ENCODE measurements around the gene UNK. TPM values are rescaled to one million over a fixed set of nuclear protein-coding genes. Genes with fewer than 3 reads are reported as not detected.

UNK gene
- total RNA-seq, 4 donors from 2014 or later = 19.4 to 38.9 (median 24.3) TPM

DNA sequence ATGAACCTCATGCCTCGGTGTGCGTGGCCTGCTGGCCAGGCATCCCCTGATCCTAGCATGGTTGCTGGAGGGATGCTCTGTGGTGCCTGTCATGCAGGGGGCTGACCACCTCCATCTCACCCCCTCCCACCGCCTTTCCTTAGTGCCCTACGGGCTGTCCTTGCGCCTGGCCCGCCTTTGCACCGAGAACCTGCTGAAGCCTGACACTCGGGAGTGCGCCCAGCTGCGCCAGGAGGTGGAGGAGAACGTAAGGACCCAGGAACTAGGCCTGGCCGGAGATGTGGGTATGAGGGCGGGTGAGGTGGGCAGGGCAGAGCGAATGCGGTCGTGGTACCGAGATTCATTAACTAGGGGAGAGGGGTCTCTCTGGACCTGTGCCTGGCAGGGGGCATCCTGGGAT, 44.4 kb upstream of the UNK start:
- no peak for ATAC-seq (ENCODE audit: low FRiP score)
- no peak for TF ChIP-seq CTCF (IDR thresholded peaks at IDR 0.05)

DNA sequence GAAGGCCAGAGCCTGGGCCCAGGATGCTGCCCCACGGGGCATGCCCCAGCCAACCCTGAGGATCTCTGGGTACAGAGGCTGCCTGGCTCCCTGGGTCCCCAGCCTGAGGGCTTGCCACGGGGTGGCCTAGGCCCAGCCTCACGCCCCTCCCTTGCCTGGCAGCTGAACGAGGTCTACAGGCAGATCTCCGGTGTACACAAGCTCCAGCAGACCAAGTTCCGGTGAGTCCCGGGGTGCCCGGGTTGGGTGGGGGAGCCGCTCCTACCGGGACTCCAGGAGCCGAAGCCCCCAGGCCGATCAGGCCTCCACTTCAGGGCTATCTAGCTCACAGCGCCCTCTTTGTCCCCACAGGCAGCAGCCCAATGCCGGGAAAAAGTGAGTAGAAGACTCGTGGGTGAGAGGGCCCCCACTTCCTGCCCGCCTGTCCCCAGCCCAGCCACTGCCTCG, 44.0 kb upstream of the UNK start:
- TF ChIP-seq CTCF (IDR thresholded peaks at IDR 0.05) = no peak
- ATAC-seq (ENCODE audit: low FRiP score) = no peak

More for the DNA sequence above, 44.4 kb upstream of the UNK start:
- no peak for DNase-seq (ENCODE audit: low spot score)

DNA sequence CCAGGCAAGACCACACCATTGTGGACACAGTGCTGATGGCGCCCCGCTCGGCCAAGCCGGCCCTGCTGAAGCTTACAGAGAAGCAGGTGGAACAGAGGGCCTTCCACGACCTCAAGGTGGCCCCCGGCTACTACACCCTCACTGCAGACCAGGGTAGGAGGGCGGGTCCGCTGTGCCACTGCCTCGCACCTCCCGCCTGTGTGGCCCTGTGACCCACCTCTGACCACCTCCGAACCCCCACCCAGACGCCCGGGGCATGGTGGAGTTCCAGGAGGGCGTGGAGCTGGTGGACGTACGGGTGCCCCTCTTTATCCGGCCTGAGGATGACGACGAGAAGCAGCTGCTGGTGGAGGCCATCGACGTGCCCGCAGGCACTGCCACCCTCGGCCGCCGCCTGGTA, 42.3 kb upstream of the UNK start:
- DNase-seq (ENCODE audit: low spot score) (no peak), ATAC-seq (ENCODE audit: low FRiP score) (no peak)
- TF ChIP-seq CTCF (IDR thresholded peaks at IDR 0.05) = no peak

More for the DNA sequence above, 44.0 kb upstream of the UNK start:
- DNase-seq (ENCODE audit: low spot score) = no peak

GRCh38 chr17:75743625-75744206, 40.9 kb upstream of the UNK start:
- no peak for TF ChIP-seq CTCF (IDR thresholded peaks at IDR 0.05)
- no peak for ATAC-seq (ENCODE audit: low FRiP score)
- DNase-seq (ENCODE audit: low spot score) = no peak

GRCh38 chr17:75748706-75749105, 35.9 kb upstream of the UNK start:
- no peak for TF ChIP-seq CTCF (IDR thresholded peaks at IDR 0.05)
- DNase-seq (ENCODE audit: low spot score) = no peak

GRCh38 chr17:75749545-75750389, 34.8 kb upstream of the UNK start:
- ATAC-seq (ENCODE audit: low FRiP score) = peak; percentile 61
- TF ChIP-seq CTCF (IDR thresholded peaks at IDR 0.05) = peak in 2 of 3 donors; percentile 75 to 85
- DNase-seq (ENCODE audit: low spot score) = peak; percentile 98

More at GRCh38 chr17:75748706-75749105, 35.9 kb upstream of the UNK start:
- no peak for ATAC-seq (ENCODE audit: low FRiP score)

All from omental fat pad (tissue), 4 donors.